Trophoblast cell (in vitro differentiated cells and primary cell): Measurements from ENCODE around the gene CWC27.
"Not testable (repeated sequence)": the region's sequence is repeated elsewhere in the genome, so short reads cannot be mapped to it uniquely, and the experiment has no call there.

Experiments
- DNase-seq, 2 donors: peaks; one replicate each; pipeline ENCODE4 v3.0.0-alpha.2; 2016
- H2AFZ ChIP-seq: 2 replicates; pipeline ENCODE4 v1.6.1; 2013; ENCODE audit warnings: low read length, moderate library complexity, mild to moderate bottlenecking; ENCODE audit not compliant: insufficient read depth, poor library complexity
- H2AK5ac ChIP-seq: 2 replicates; pipeline ENCODE4 v1.6.1; 2013; ENCODE audit warnings: mild to moderate bottlenecking, low read length
- H2BK120ac ChIP-seq: 2 replicates; pipeline ENCODE4 v1.6.1; 2013; ENCODE audit warnings: low read length, mild to moderate bottlenecking, moderate library complexity; ENCODE audit not compliant: insufficient read depth, poor library complexity
- H2BK12ac ChIP-seq: 2 replicates; pipeline ENCODE4 v1.6.1; 2013; ENCODE audit warnings: mild to moderate bottlenecking, low read length, moderate library complexity
- H2BK5ac ChIP-seq: 2 replicates; pipeline ENCODE4 v1.6.1; 2013; ENCODE audit warnings: low read length, low read depth, moderate library complexity, mild to moderate bottlenecking; ENCODE audit not compliant: poor library complexity
- H3K14ac ChIP-seq: 2 replicates; pipeline ENCODE4 v1.6.1; 2013; ENCODE audit warnings: mild to moderate bottlenecking, low read length
- H3K18ac ChIP-seq: 2 replicates; pipeline ENCODE4 v1.6.1; 2013; ENCODE audit warnings: mild to moderate bottlenecking, low read length
- H3K23ac ChIP-seq: 2 replicates; pipeline ENCODE4 v1.6.1; 2013; ENCODE audit warnings: low read length
- H3K27ac ChIP-seq: 2 replicates; pipeline ENCODE4 v1.5.1; 2013; ENCODE audit warnings: low read depth, mild to moderate bottlenecking, inconsistent platforms, low read length, moderate library complexity
- H3K27me3 ChIP-seq: 2 replicates; pipeline ENCODE4 v1.6.1; 2013; ENCODE audit warnings: inconsistent platforms, mild to moderate bottlenecking, low read length, moderate library complexity; ENCODE audit not compliant: insufficient read depth
- H3K36me3 ChIP-seq, 2 experiments: 1 replicate in 1 of 2; 2 replicates in 1 of 2; pipeline ENCODE4 v1.6.1; 2013; ENCODE audit warnings: low read length in 2 of 2, mild to moderate bottlenecking in 2 of 2, moderate library complexity in 1 of 2; ENCODE audit not compliant: insufficient read depth in 2 of 2, control insufficient read depth in 1 of 2
- H3K4ac ChIP-seq: 2 replicates; pipeline ENCODE4 v1.6.1; 2013; ENCODE audit warnings: low read depth, mild to moderate bottlenecking, low read length, moderate library complexity
- H3K4me1 ChIP-seq, 2 experiments: 1 replicate in 1 of 2; 2 replicates in 1 of 2; pipeline ENCODE4 v1.6.1; 2013; ENCODE audit warnings: low read length in 2 of 2, mild to moderate bottlenecking in 2 of 2, moderate library complexity in 1 of 2; ENCODE audit not compliant: insufficient read depth in 2 of 2, control insufficient read depth in 1 of 2
- H3K4me2 ChIP-seq: 2 replicates; pipeline ENCODE4 v1.6.1; 2013; ENCODE audit warnings: inconsistent platforms, mild to moderate bottlenecking, low read length, moderate library complexity
- H3K4me3 ChIP-seq: 2 replicates; pipeline ENCODE4 v1.5.1; 2013; ENCODE audit warnings: mild to moderate bottlenecking, low read depth, low read length, inconsistent platforms
- H3K79me1 ChIP-seq: one replicate; pipeline ENCODE4 v1.6.1; 2013; ENCODE audit warnings: low read length
- H3K79me2 ChIP-seq: 2 replicates; pipeline ENCODE4 v1.6.1; 2013; ENCODE audit warnings: low read length, mild to moderate bottlenecking; ENCODE audit not compliant: control insufficient read depth, insufficient read depth, poor library complexity
- H3K9ac ChIP-seq: 2 replicates; pipeline ENCODE4 v1.6.1; 2013; ENCODE audit warnings: mild to moderate bottlenecking, low read length
- H3K9me3 ChIP-seq: 2 replicates; pipeline ENCODE4 v1.6.1; 2013; ENCODE audit warnings: low read depth, mild to moderate bottlenecking, control low read depth, inconsistent platforms, low read length; ENCODE audit not compliant: insufficient read depth
- H4K12ac ChIP-seq: 2 replicates; pipeline ENCODE4 v1.6.1; 2013; ENCODE audit warnings: low read depth, mild to moderate bottlenecking, low read length, moderate library complexity
- H4K8ac ChIP-seq: 2 replicates; pipeline ENCODE4 v1.6.1; 2013; ENCODE audit warnings: low read depth, mild to moderate bottlenecking, low read length, moderate library complexity
- H4K91ac ChIP-seq: one replicate; pipeline ENCODE4 v1.6.1; 2013; ENCODE audit warnings: low read depth, mild to moderate bottlenecking, low read length, moderate library complexity
- WGBS: extraction: QIAGEN DNeasy Blood & Tissue Kit; methylation state at CpG from one replicate; pipeline ENCODE4 v1.1.7; 2013; ENCODE audit warnings: missing lambda C conversion rate; ENCODE audit not compliant: insufficient read length, insufficient coverage; ENCODE audit errors: extremely low coverage; 5-methylcytosine and 5-hydroxymethylcytosine counted together

Gene CWC27

DNA sequence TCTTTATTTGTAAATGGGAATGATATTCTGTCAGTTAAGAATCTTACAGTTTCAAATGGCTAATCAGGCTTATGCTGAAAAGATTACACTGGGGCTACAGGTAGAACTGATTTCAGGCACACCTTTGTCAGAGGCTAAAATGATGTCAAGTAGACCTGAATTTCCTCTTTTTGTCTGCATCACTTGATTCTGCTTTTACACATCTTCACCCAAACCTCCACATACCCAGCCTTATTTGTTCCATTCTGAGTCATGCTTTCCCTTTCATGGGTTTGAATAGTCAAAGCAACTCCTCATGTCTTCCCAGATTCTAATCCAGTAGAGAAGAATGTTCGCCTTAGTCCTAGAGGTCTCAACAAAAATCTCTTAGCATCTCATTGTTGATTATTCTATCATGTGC, 156.4 kb downstream of the CWC27 start:
- no peak overlapping the region for H3K4ac ChIP-seq
- DNase-seq, result no peak
- H2BK120ac ChIP-seq, result no peak overlapping the region
- no peak overlapping the region for H3K14ac ChIP-seq
- no peak overlapping the region for H3K18ac ChIP-seq
- no peak overlapping the region for H2BK12ac ChIP-seq
- no peaks in the 10 kb centered on the region for H3K27me3 ChIP-seq
- H3K4me1 ChIP-seq, result peaks cover 4 to 6% of the 10 kb centered on the region in 2 experiments
- no peak overlapping the region for H4K91ac ChIP-seq
- H4K8ac ChIP-seq, result no peak overlapping the region
- H3K79me2 ChIP-seq, result no peaks in the 10 kb centered on the region
- no peak overlapping the region for H2AK5ac ChIP-seq
- H3K4me3 ChIP-seq, result no peak overlapping the region
- no peak overlapping the region for H2BK5ac ChIP-seq
- no peak overlapping the region for H2AFZ ChIP-seq
- no peaks in the 10 kb centered on the region for H3K9me3 ChIP-seq
- H4K12ac ChIP-seq, result no peak overlapping the region
- no peak overlapping the region for H3K4me2 ChIP-seq
- no CpG with 5 or more reads among the region's 1 CpG for WGBS
- H3K79me1 ChIP-seq, result peaks cover 7% of the 10 kb centered on the region
- no peaks in the 10 kb centered on the region for H3K36me3 ChIP-seq
- H3K27ac ChIP-seq, result no peak overlapping the region
- H3K23ac ChIP-seq, result no peak overlapping the region
- H3K9ac ChIP-seq, result no peak overlapping the region

DNA sequence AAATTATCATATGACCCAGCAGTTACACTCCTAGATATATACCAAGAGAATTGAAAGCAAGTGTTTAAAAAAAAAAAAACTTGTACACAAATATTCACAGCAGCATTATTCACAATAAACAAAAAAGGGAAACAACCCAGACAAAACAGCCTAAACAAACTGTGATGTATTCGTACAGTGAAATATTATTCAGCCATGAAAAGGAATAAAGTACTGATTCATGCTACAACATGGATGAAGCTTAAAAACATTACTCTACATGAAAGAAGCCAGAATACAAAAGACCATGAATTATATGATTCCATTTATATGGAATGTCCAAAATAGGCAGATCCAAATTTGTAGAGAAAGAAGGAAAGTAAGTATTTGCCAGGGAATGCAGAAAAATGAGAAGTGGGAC, 161.1 kb downstream of the CWC27 start:
- Histone ChIP-seq H3K36me3 (no peaks in the 10 kb centered on the region), H3K4me1 (no peaks in the 10 kb centered on the region), H2AK5ac (no peak overlapping the region), H2BK5ac (no peak overlapping the region), H4K91ac (no peak overlapping the region), H4K12ac (no peak overlapping the region), H3K27me3 (no peaks in the 10 kb centered on the region), H3K27ac (no peak overlapping the region), H3K79me1 (peaks cover 4% of the 10 kb centered on the region), H2BK12ac (no peak overlapping the region), H3K4me3 (no peak overlapping the region), H3K9ac (no peak overlapping the region), H3K23ac (no peak overlapping the region), H3K4me2 (no peak overlapping the region), H3K14ac (no peak overlapping the region), H2AFZ (no peak overlapping the region), H3K79me2 (no peaks in the 10 kb centered on the region), H4K8ac (no peak overlapping the region), H3K18ac (no peak overlapping the region), H2BK120ac (no peak overlapping the region), H3K4ac (no peak overlapping the region), H3K9me3 (no peaks in the 10 kb centered on the region)
- no peak for DNase-seq
- no CpG with 5 or more reads among the region's 1 CpG for WGBS

DNA sequence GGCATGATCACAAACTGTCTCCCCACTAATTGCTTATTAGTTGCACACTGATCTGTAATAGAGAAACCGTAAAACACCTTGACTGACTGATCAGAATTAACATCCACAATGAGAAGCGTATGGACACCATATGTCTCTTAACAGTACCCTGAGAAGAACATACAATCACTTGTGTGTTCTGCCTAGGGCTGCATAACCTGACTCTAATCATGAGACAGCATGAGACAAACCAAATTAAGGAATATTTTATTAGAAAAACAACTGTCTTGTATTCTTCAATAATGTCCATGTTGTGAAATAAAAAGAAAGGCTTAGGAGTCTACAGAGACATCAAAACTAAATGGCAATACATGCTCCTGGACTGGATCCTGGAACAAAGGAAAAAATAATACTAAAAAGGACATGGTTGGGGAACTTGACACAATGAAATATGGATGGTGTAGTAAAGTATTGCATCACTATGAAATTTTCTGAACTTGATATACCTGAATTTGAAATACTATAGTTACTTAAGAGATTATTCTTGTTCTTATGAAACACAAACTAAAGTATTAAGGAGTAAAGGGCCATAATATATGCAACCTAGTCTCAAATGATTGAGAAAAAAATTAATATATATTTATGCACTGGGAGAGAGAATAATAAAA, 162.1 kb downstream of the CWC27 start:
- Histone ChIP-seq H3K14ac (no peak overlapping the region), H2AK5ac (no peak overlapping the region), H3K9ac (no peak overlapping the region), H2BK12ac (no peak overlapping the region), H3K4me1 (no peaks in the 10 kb centered on the region), H3K36me3 (no peaks in the 10 kb centered on the region), H2AFZ (no peak overlapping the region), H3K4ac (no peak overlapping the region), H2BK120ac (no peak overlapping the region), H3K79me2 (no peaks in the 10 kb centered on the region), H3K18ac (no peak overlapping the region), H3K27me3 (no peaks in the 10 kb centered on the region), H4K12ac (no peak overlapping the region), H3K27ac (no peak overlapping the region), H2BK5ac (no peak overlapping the region), H3K4me2 (no peak overlapping the region), H4K8ac (no peak overlapping the region), H3K23ac (no peak overlapping the region), H3K4me3 (no peak overlapping the region), H3K9me3 (no peaks in the 10 kb centered on the region), H3K79me1 (peaks cover 4% of the 10 kb centered on the region), H4K91ac (no peak overlapping the region)
- WGBS, result no CpG with 5 or more reads among the region's 2 CpGs
- DNase-seq, result no peak

DNA sequence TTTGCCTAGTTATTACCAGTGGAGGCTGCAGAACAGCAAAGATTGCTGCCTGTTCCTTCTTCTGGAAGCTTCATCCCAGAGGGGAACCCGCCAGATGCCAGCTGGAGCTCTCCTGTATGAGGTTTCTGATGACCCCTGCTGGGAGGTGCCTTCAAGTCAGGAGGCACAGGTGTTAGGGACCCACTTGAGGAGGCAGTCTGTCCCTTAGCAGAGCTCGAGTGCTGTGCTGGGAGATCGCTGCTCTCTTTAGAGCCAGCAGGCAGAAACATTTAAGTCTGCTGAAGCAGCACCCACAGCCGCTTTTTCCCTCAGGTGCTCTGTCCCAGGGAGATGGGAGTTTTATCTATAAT, 170.7 kb downstream of the CWC27 start:
- not testable (repeated sequence) for H3K9me3 ChIP-seq, H3K79me2 ChIP-seq, H3K23ac ChIP-seq, H3K27me3 ChIP-seq, H3K79me1 ChIP-seq, H3K4me2 ChIP-seq, H4K12ac ChIP-seq, H3K4me3 ChIP-seq, H2BK120ac ChIP-seq, H3K36me3 ChIP-seq, H3K4ac ChIP-seq, DNase-seq, H3K14ac ChIP-seq, H3K18ac ChIP-seq, H2AFZ ChIP-seq, H2AK5ac ChIP-seq, H3K9ac ChIP-seq, H3K27ac ChIP-seq, H2BK5ac ChIP-seq
- Histone ChIP-seq H3K4me1 (peaks cover 7 to 10% of the 10 kb centered on the region in 2 experiments), H2BK12ac (peak overlapping the region; percentile 50), H4K91ac (peak overlapping the region; percentile 92), H4K8ac (peak overlapping the region; percentile 66)
- WGBS, result no CpG with 5 or more reads among the region's 4 CpGs
